BLaER1 treated with 17β-estradiol and CSF1 and Interleukin-3, amounts not matched to agents 10 nM and 100 nM (cell line): ENCODE results near the gene ASGR1.
"Not testable (repeated sequence)": the region's sequence is repeated elsewhere in the genome, so short reads cannot be mapped to it uniquely, and the experiment has no call there.

Source experiments
- H3K27ac ChIP-seq, 11 experiments: shearing (Covaris generic); formaldehyde crosslinking; 2 replicates each; pipeline ENCODE4 v1.8.1; 2022
- H3K27me3 ChIP-seq, 11 experiments: shearing (Covaris generic); formaldehyde crosslinking; 2 replicates each; pipeline ENCODE4 v1.8.1; 2022
- H3K36me3 ChIP-seq, 11 experiments: shearing (Covaris generic); formaldehyde crosslinking; 2 replicates each; pipeline ENCODE4 v1.8.1; 2022
- H3K4me1 ChIP-seq, 10 experiments: shearing (Covaris generic); formaldehyde crosslinking; 2 replicates each; pipeline ENCODE4 v1.8.1; 2022
- H3K4me2 ChIP-seq, 11 experiments: shearing (Covaris generic); formaldehyde crosslinking; 2 replicates each; pipeline ENCODE4 v1.8.1; 2022
- H3K4me3 ChIP-seq, 10 experiments: shearing (Covaris generic); formaldehyde crosslinking; 2 replicates each; pipeline ENCODE4 v1.8.1; 2022
- H3K9ac ChIP-seq, 11 experiments: shearing (Covaris generic); formaldehyde crosslinking; 2 replicates each; pipeline ENCODE4 v1.8.1; 2022
- H3K9me3 ChIP-seq, 11 experiments: shearing (Covaris generic); formaldehyde crosslinking; replicated peaks in 1 of 11; 2 replicates each; pipeline ENCODE4 v1.8.1; 2022
- H4K20me1 ChIP-seq, 11 experiments: shearing (Covaris generic); formaldehyde crosslinking; 2 replicates each; pipeline ENCODE4 v1.8.1; 2022
- Cebpa-rat ChIP-seq, 11 experiments: shearing (Covaris generic); IDR thresholded peaks; 2 replicates each; pipeline ENCODE4 v1.8.1; 2022

ASGR1 gene

GRCh38 chr17:7176107-7176840 lies 2.9 kb downstream of the ASGR1 start:
- peaks cover 0 to 16% (median 0%) of the 10 kb centered on the region in 11 experiments; a peak in 3 of 22 replicates for H3K9me3 ChIP-seq
- no peaks in the 10 kb centered on the region for H4K20me1 ChIP-seq
- no peak overlapping the region for H3K27ac ChIP-seq
- no peaks in the 10 kb centered on the region; a peak in 1 of 22 replicates for H3K36me3 ChIP-seq
- no peak overlapping the region for H3K4me3 ChIP-seq
- no peak overlapping the region for H3K4me2 ChIP-seq
- H3K9ac ChIP-seq: no peak overlapping the region
- peaks cover 0 to 6% (median 0%) of the 10 kb centered on the region in 11 experiments; a peak in 1 of 22 replicates for H3K27me3 ChIP-seq
- TF ChIP-seq Cebpa-rat (IDR thresholded peaks at IDR 0.05): no peak
- H3K4me1 ChIP-seq: peaks cover 29 to 51% (median 39%) of the 10 kb centered on the region in 10 experiments

GRCh38 chr17:7175330-7175733 lies 3.8 kb downstream of the ASGR1 start:
- Histone ChIP-seq H3K27me3 (peaks cover 0 to 6% (median 0%) of the 10 kb centered on the region in 11 experiments; a peak in 1 of 22 replicates), H3K27ac (peak overlapping the region in 1 of 11 experiments; percentile 62; a peak in 2 of 22 replicates), H4K20me1 (no peaks in the 10 kb centered on the region), H3K4me3 (no peak overlapping the region), H3K9ac (no peak overlapping the region), H3K4me1 (peaks cover 30 to 52% (median 41%) of the 10 kb centered on the region in 10 experiments), H3K9me3 (peaks cover 5 to 25% (median 7%) of the 10 kb centered on the region in 11 experiments), H3K4me2 (peak overlapping the region in 10 of 11 experiments; percentile 53 to 82 (median 70); a peak in 16 of 22 replicates), H3K36me3 (peaks cover 0 to 2% (median 0%) of the 10 kb centered on the region in 11 experiments; a peak in 2 of 22 replicates)
- no peak for TF ChIP-seq Cebpa-rat (IDR thresholded peaks at IDR 0.05)

- Histone ChIP-seq H3K9me3 (peaks cover 11 to 31% (median 12%) of the 10 kb centered on the region in 11 experiments), H3K4me1 (peaks cover 30 to 52% (median 41%) of the 10 kb centered on the region in 10 experiments), H3K27ac (peak overlapping the region in 9 of 11 experiments; percentile 35 to 63 (median 51); a peak in 15 of 22 replicates), H3K9ac (peak overlapping the region; percentile 3 to 61 (median 39); a peak in 11 of 22 replicates), H3K27me3 (peaks cover 0 to 6% (median 0%) of the 10 kb centered on the region in 11 experiments; a peak in 1 of 22 replicates), H3K4me2 (peak overlapping the region; percentile 53 to 88 (median 72)), H4K20me1 (no peaks in the 10 kb centered on the region), H3K4me3 (peak overlapping the region in 4 of 10 experiments; percentile 23 to 56 (median 41); a peak in 6 of 20 replicates), H3K36me3 (peaks cover 0 to 7% (median 0%) of the 10 kb centered on the region in 11 experiments; a peak in 2 of 22 replicates)
- no peak for TF ChIP-seq Cebpa-rat (IDR thresholded peaks at IDR 0.05)
Measured at GRCh38 chr17:7174603-7175326, 4.4 kb downstream of the ASGR1 start.

GRCh38 chr17:7173687-7174602 lies 5.2 kb downstream of the ASGR1 start:
- Histone ChIP-seq H3K4me1 (peaks cover 30 to 52% (median 41%) of the 10 kb centered on the region in 10 experiments), H3K4me2 (peak overlapping the region; percentile 53 to 88 (median 72)), H3K27ac (peak overlapping the region in 9 of 11 experiments; percentile 35 to 63 (median 51); a peak in 15 of 22 replicates), H4K20me1 (no peaks in the 10 kb centered on the region), H3K4me3 (peak overlapping the region in 7 of 10 experiments; percentile 23 to 56 (median 31); a peak in 10 of 20 replicates), H3K36me3 (peaks cover 0 to 8% (median 0%) of the 10 kb centered on the region in 11 experiments; a peak in 4 of 22 replicates), H3K9ac (peak overlapping the region; percentile 3 to 61 (median 39); a peak in 14 of 22 replicates), H3K9me3 (peaks cover 19 to 39% (median 20%) of the 10 kb centered on the region in 11 experiments), H3K27me3 (peaks cover 0 to 6% (median 0%) of the 10 kb centered on the region in 11 experiments; a peak in 1 of 22 replicates)
- TF ChIP-seq Cebpa-rat (IDR thresholded peaks at IDR 0.05): no peak

- peak overlapping the region in 1 of 11 experiments; percentile 20; a peak in 1 of 22 replicates for H3K4me2 ChIP-seq
Measured at GRCh38 chr17:7172522-7173191, 6.5 kb downstream of the ASGR1 start.

GRCh38 chr17:7169565-7169908 lies 9.6 kb downstream of the ASGR1 start:
- H4K20me1 ChIP-seq, H3K27ac ChIP-seq, H3K27me3 ChIP-seq, H3K4me3 ChIP-seq, H3K9ac ChIP-seq, H3K4me2 ChIP-seq: not testable (repeated sequence)
- peaks cover 7 to 27% (median 19%) of the 10 kb centered on the region in 10 experiments for H3K4me1 ChIP-seq
- H3K9me3 ChIP-seq: peaks cover 26 to 47% (median 29%) of the 10 kb centered on the region in 11 experiments
- peaks cover 0 to 12% (median 0%) of the 10 kb centered on the region in 11 experiments; a peak in 4 of 22 replicates for H3K36me3 ChIP-seq

More at GRCh38 chr17:7172522-7173191, 6.5 kb downstream of the ASGR1 start:
- not testable (repeated sequence) for H3K27me3 ChIP-seq, H4K20me1 ChIP-seq, H3K9ac ChIP-seq, H3K4me3 ChIP-seq, H3K27ac ChIP-seq
- H3K36me3 ChIP-seq: peaks cover 0 to 12% (median 0%) of the 10 kb centered on the region in 11 experiments; a peak in 4 of 22 replicates
- H3K4me1 ChIP-seq: peaks cover 23 to 43% (median 33%) of the 10 kb centered on the region in 10 experiments
- peaks cover 26 to 47% (median 29%) of the 10 kb centered on the region in 11 experiments for H3K9me3 ChIP-seq

- not testable (repeated sequence) for H3K4me3 ChIP-seq
- H3K9me3 ChIP-seq: peaks cover 26 to 47% (median 29%) of the 10 kb centered on the region in 11 experiments
Measured at GRCh38 chr17:7168841-7169564, 10.2 kb downstream of the ASGR1 start.

More at GRCh38 chr17:7168841-7169564, 10.2 kb downstream of the ASGR1 start:
- not testable (repeated sequence) for H3K4me2 ChIP-seq, H4K20me1 ChIP-seq, H3K27ac ChIP-seq, H3K27me3 ChIP-seq, H3K9ac ChIP-seq
- H3K36me3 ChIP-seq: peaks cover 0 to 12% (median 0%) of the 10 kb centered on the region in 11 experiments; a peak in 4 of 22 replicates
- peaks cover 1 to 22% (median 15%) of the 10 kb centered on the region in 10 experiments; a peak in 19 of 20 replicates for H3K4me1 ChIP-seq
